ENCODE data around the gene WDR46.
"Not testable (repeated sequence)": the region's sequence is repeated elsewhere in the genome, so short reads cannot be mapped to it uniquely, and the experiment has no call there.

WDR46 gene

DNA sequence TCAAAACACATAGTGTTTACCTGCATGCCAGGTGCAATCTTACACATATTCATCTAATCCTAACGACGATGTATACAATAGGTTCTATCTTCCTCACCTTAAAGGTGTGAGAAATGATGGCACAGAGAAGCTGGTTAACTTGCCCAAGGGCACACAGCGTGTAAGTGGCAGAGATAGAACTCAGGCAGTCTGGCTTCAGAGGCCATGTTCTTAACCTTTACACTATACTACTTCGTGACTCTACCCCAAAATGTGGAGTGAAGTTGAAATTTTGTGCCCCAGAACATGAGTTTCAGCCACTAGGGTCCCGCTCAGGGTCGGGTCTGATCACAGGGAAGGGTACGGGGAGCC, 17.9 kb downstream of the WDR46 start:
- H3K27ac ChIP-seq (ENCODE audit: low read depth, low read length, poor library complexity, severe bottlenecking), result peak overlapping the region; percentile 87
- peaks cover 49% of the 10 kb centered on the region for H3K4me1 ChIP-seq (ENCODE audit: insufficient read depth, low read length, severe bottlenecking)
- no peaks in the 10 kb centered on the region for H3K9me2 ChIP-seq (ENCODE audit: low read depth, low read length)
- H4K20me1 ChIP-seq (ENCODE audit: insufficient read depth, low read length), result no peaks in the 10 kb centered on the region
- peak overlapping the region; percentile 88 for H3K4me2 ChIP-seq (ENCODE audit: low read length)
- H3K36me3 ChIP-seq (ENCODE audit: insufficient read depth, low read length), result peaks cover 76% of the 10 kb centered on the region
- H3K9ac ChIP-seq (ENCODE audit: low read length), result peak overlapping the region; percentile 98
- H3F3A ChIP-seq (ENCODE audit: insufficient read depth, low read length), result peaks cover 8% of the 10 kb centered on the region; the same call in 1 of the 2 replicates
- no peaks in the 10 kb centered on the region for H3K9me3 ChIP-seq (ENCODE audit: low read length)
- peaks cover 36% of the 10 kb centered on the region for H3K79me2 ChIP-seq (ENCODE audit: insufficient read depth, low read length)
- H3K27me3 ChIP-seq (ENCODE audit: insufficient read depth, low read length), result no peaks in the 10 kb centered on the region
- peak overlapping the region; percentile 81; the same call in 1 of the 2 replicates for H2AFZ ChIP-seq (ENCODE audit: low read length)
- peak overlapping the region; percentile 93 for H3K4me3 ChIP-seq (ENCODE audit: low read depth, low read length, poor library complexity, severe bottlenecking)
- TF ChIP-seq, protein P1, sequence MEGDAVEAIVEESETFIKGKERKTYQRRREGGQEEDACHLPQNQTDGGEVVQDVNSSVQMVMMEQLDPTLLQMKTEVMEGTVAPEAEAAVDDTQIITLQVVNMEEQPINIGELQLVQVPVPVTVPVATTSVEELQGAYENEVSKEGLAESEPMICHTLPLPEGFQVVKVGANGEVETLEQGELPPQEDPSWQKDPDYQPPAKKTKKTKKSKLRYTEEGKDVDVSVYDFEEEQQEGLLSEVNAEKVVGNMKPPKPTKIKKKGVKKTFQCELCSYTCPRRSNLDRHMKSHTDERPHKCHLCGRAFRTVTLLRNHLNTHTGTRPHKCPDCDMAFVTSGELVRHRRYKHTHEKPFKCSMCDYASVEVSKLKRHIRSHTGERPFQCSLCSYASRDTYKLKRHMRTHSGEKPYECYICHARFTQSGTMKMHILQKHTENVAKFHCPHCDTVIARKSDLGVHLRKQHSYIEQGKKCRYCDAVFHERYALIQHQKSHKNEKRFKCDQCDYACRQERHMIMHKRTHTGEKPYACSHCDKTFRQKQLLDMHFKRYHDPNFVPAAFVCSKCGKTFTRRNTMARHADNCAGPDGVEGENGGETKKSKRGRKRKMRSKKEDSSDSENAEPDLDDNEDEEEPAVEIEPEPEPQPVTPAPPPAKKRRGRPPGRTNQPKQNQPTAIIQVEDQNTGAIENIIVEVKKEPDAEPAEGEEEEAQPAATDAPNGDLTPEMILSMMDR (IDR thresholded peaks at IDR 0.05; ENCODE audit: low read length), result no peak
- TF ChIP-seq EZH2 (IDR thresholded peaks at IDR 0.05; ENCODE audit: borderline replicate concordance, low read length), result no peak

DNA sequence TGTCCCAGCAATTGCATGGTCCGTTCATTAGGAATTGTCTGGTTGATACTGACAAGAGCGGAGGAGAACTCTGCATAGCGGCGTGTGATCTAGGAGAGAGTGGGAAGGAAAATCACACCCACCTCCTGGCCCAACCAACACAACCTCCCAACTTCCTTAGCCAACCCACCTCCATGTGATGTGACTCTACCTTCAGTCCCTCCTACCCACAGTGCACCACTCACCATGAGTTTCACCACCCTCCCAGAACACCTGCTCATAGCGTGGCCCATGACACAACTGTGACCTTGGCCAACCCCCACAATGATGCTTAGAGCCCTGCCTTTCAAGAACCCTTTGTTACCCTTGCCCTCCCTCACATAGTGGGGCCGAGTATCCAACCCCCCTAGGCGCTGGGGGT, 25.0 kb downstream of the WDR46 start:
- Histone ChIP-seq H4K20me1 (ENCODE audit: insufficient read depth, low read length) (no peaks in the 10 kb centered on the region), H3K4me3 (ENCODE audit: low read depth, low read length, poor library complexity, severe bottlenecking) (no peak overlapping the region), H3K27me3 (ENCODE audit: insufficient read depth, low read length) (no peaks in the 10 kb centered on the region), H3K4me1 (ENCODE audit: insufficient read depth, low read length, severe bottlenecking) (no peaks in the 10 kb centered on the region), H3K27ac (ENCODE audit: low read depth, low read length, poor library complexity, severe bottlenecking) (no peak overlapping the region), H3K9ac (ENCODE audit: low read length) (no peak overlapping the region), H3F3A (ENCODE audit: insufficient read depth, low read length) (no peaks in the 10 kb centered on the region), H2AFZ (ENCODE audit: low read length) (no peak overlapping the region), H3K79me2 (ENCODE audit: insufficient read depth, low read length) (no peaks in the 10 kb centered on the region), H3K36me3 (ENCODE audit: insufficient read depth, low read length) (peaks cover 87% of the 10 kb centered on the region), H3K9me3 (ENCODE audit: low read length) (no peaks in the 10 kb centered on the region), H3K4me2 (ENCODE audit: low read length) (no peak overlapping the region), H3K9me2 (ENCODE audit: low read depth, low read length) (no peaks in the 10 kb centered on the region)
- TF ChIP-seq, protein P1 (IDR thresholded peaks at IDR 0.05; ENCODE audit: low read length), result no peak

DNA sequence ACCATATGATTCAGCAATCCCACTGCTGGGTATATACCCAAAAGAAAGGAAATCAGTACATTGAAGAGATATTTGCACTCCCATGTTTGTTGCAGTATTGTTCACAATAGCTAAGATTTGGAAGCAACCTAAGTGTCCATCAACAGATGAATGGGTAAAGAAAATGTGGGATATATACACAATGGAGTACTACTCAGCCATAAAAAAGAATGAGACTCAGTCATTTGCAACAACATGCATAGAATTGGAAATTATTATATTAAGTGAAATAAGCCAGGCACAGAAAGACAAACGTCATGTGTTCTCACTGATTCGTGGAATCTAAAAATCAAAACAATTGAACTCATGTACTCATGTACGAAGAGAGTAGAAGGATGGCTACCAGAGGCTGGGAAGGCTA, 26.5 kb downstream of the WDR46 start:
- H3K9me3 ChIP-seq (ENCODE audit: low read length); H3K27me3 ChIP-seq (ENCODE audit: insufficient read depth, low read length); H3K27ac ChIP-seq (ENCODE audit: low read depth, low read length, poor library complexity, severe bottlenecking); H2AFZ ChIP-seq (ENCODE audit: low read length); H4K20me1 ChIP-seq (ENCODE audit: insufficient read depth, low read length); H3K79me2 ChIP-seq (ENCODE audit: insufficient read depth, low read length); H3K4me3 ChIP-seq (ENCODE audit: low read depth, low read length, poor library complexity, severe bottlenecking); H3K4me2 ChIP-seq (ENCODE audit: low read length); H3F3A ChIP-seq (ENCODE audit: insufficient read depth, low read length); H3K9ac ChIP-seq (ENCODE audit: low read length); H3K9me2 ChIP-seq (ENCODE audit: low read depth, low read length); H3K4me1 ChIP-seq (ENCODE audit: insufficient read depth, low read length, severe bottlenecking): not testable (repeated sequence)
- H3K36me3 ChIP-seq (ENCODE audit: insufficient read depth, low read length), result peaks cover 86% of the 10 kb centered on the region

DNA sequence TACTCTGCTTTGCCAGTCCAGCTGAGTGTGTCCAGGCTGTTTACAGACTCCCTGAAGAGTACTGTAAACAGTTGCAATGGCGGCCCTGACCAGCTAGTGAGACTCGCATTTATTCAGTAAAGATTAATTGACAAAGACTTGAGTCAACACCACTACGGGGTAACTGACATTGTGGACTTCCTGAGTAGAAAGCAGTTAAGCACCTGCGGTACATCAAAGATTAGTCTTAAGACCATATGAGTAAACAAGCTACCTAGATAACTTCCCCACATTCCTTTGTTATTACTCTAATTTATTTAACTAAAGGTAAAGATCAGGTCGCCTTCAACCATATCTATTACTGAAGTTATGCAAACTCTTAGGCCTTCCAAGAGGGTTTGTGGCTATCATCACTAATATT, 30.0 kb downstream of the WDR46 start:
- Histone ChIP-seq H3K9me3 (ENCODE audit: low read length) (no peaks in the 10 kb centered on the region), H3K9ac (ENCODE audit: low read length) (no peak overlapping the region), H3K9me2 (ENCODE audit: low read depth, low read length) (no peaks in the 10 kb centered on the region), H4K20me1 (ENCODE audit: insufficient read depth, low read length) (no peaks in the 10 kb centered on the region), H3K27me3 (ENCODE audit: insufficient read depth, low read length) (no peaks in the 10 kb centered on the region), H3K4me1 (ENCODE audit: insufficient read depth, low read length, severe bottlenecking) (no peaks in the 10 kb centered on the region), H3K79me2 (ENCODE audit: insufficient read depth, low read length) (no peaks in the 10 kb centered on the region), H3K4me2 (ENCODE audit: low read length) (no peak overlapping the region), H3K27ac (ENCODE audit: low read depth, low read length, poor library complexity, severe bottlenecking) (no peak overlapping the region), H3F3A (ENCODE audit: insufficient read depth, low read length) (no peaks in the 10 kb centered on the region), H3K4me3 (ENCODE audit: low read depth, low read length, poor library complexity, severe bottlenecking) (no peak overlapping the region), H2AFZ (ENCODE audit: low read length) (no peak overlapping the region), H3K36me3 (ENCODE audit: insufficient read depth, low read length) (peaks cover 64% of the 10 kb centered on the region)
- TF ChIP-seq, protein P1 (IDR thresholded peaks at IDR 0.05; ENCODE audit: low read length), result no peak
- TF ChIP-seq EZH2 (IDR thresholded peaks at IDR 0.05; ENCODE audit: borderline replicate concordance, low read length), result no peak
